Motor neuron (in vitro differentiated cells): ENCODE measurements around the gene MED13. TPM values are rescaled to one million over a fixed set of nuclear protein-coding genes. Genes with fewer than 3 reads are reported as not detected.
"Not testable (repeated sequence)": the region's sequence is repeated elsewhere in the genome, so short reads cannot be mapped to it uniquely, and the experiment has no call there.

Experiments used
- ATAC-seq, 8 experiments: fragments of 200-7000 bp; cut with Tn5 transposase; replicated peaks in 6 of 8; 2 replicates each; pipeline ENCODE4 v1.8.0; 2021; ENCODE audit warnings: mild to moderate bottlenecking in 8 of 8, moderate library complexity in 8 of 8
- H3K27ac ChIP-seq, 2 donors: fragments of 250-450 bp; sonication (Bioruptor Pico); 2 replicates each; pipeline ENCODE4 v1.9.0; 2021; ENCODE audit warnings: antibody characterized with exemption in 2 of 2, mild to moderate bottlenecking in 2 of 2, moderate library complexity in 1 of 2
- H3K4me1 ChIP-seq, 2 donors: fragments of 250-450 bp; sonication (Bioruptor Pico); replicated peaks in 1 of 2; 2 replicates each; pipeline ENCODE4 v1.6.1; 2021; ENCODE audit warnings: antibody characterized with exemption in 2 of 2, mild to moderate bottlenecking in 2 of 2, moderate library complexity in 1 of 2
- H3K4me3 ChIP-seq, 5 donors: fragments of 250-450 bp; sonication (Bioruptor Pico); 2 replicates each; pipeline ENCODE4 v1.9.0; 2021; ENCODE audit warnings: antibody characterized with exemption in 5 of 5, mild to moderate bottlenecking in 5 of 5, moderate library complexity in 4 of 5
- WGBS, 10 experiments: fragments of 450-650 bp; shearing (Covaris generic); methylation state at CpG; one replicate each; pipeline ENCODE4 v1.0.0; 2022; 5-methylcytosine and 5-hydroxymethylcytosine counted together
- in situ Hi-C, 9 experiments: fragments of 400-800 bp; cut with MboI; loops; one replicate each; pipeline ENCODE4 v1.15.0; 2021; ENCODE audit warnings: low sequenced_read_pairs in 9 of 9, low pct_unique_long_range_greater_than_20kb in 2 of 9; ENCODE audit not compliant: unreplicated experiment in 9 of 9
- total RNA-seq, 8 experiments: library from RNA; unstranded; fragments of 300-600 nt; gene quantifications; 2 replicates each; pipeline versions ENCODE4 v1.2.3 to v1.2.4, GENCODE V29; 2022

Gene MED13
- total RNA-seq, 8 experiments from 2014 or later = 29.6 to 115 (median 38.0) TPM

DNA sequence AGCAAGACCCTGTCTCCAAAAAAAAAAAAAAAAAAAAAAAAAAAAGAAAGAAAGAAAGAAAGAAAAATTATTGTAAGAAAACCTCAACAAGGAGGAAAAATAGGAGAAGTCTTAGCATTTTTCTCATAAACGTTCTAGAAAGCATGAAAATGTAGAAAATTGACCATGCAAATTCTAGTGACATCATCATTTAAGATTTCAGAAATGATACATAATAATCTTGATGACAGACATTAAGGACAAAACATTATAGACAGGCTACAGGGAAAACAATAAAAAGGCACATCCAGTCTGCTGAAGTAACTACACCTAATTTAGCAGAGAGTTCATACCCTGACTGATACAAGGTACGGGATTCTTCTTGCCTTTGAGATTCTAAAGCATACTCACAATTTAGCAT is 21.9 kb downstream of the MED13 start:
- in situ Hi-C loops = loop anchor here in 1 of 9 experiments (25.0 kb wide), 1 partner anchor 106 kb away; the partner anchor contains the start of gene INTS2
- WGBS, 10 experiments = 67 to 100% (median 79%) methylated on average over 1 to 2 of the region's 2 CpGs; no CpG with 5 or more reads in 1 of the 10 experiments

DNA sequence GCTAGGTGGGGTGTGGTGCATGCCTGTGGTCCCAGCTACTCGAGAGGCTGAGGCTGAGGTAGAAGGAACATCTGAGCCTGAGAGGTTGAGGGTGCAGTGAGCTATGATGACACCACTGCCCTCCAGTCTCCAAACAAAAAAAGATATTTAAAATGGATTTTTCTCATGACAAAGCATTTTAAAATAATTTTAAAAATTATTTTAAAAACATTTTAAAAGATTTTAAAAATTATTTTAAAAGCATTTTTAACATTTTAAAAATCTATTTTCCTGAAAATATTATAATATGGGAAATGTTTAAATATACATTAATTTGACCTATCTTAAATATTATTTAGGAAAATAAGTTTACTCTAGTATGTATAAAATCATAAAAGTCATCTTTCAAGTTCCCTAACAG is 26.8 kb downstream of the MED13 start:
- 50 to 100% (median 100%) methylated on average over 1 of the region's 1 CpG; no CpG with 5 or more reads in 2 of the 10 experiments for WGBS, 10 experiments
- in situ Hi-C loops = loop anchor here in 1 of 9 experiments (25.0 kb wide), 1 partner anchor 101 kb away; the partner anchor contains the start of gene INTS2
- Histone ChIP-seq H3K4me1 (no peaks in the 10 kb centered on the region), H3K4me3 (no peak overlapping the region), H3K27ac (no peak overlapping the region)
- ATAC-seq = no peak

More for the DNA sequence above, 21.9 kb downstream of the MED13 start:
- no peak for ATAC-seq
- no peak overlapping the region for H3K4me3 ChIP-seq
- no peaks in the 10 kb centered on the region for H3K4me1 ChIP-seq
- no peak overlapping the region for H3K27ac ChIP-seq

DNA sequence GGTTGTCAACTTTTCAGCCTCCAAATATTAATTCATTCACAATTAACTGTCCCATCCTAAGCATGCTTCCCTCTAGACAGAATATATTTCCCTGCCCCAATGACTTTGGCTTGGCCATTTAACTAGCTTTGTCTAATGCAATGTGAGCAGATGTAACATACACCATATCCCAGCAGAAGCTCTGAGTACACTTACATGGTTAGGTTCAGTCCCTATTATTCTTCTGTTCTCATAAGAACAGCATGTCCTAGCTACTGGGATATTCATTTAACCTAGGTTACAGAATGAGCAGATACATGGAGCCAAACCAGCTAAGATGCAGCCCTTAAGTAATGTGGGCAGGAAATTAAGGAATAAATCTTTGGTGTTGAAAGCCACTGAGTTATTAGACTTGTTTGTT is 31.8 kb downstream of the MED13 start:
- Histone ChIP-seq H3K4me1 (no peaks in the 10 kb centered on the region), H3K27ac (no peak overlapping the region), H3K4me3 (no peak overlapping the region)
- ATAC-seq = no peak
- in situ Hi-C loops = loop anchor here in 1 of 9 experiments (25.0 kb wide), 1 partner anchor 96 kb away; the partner anchor contains the start of gene INTS2

DNA sequence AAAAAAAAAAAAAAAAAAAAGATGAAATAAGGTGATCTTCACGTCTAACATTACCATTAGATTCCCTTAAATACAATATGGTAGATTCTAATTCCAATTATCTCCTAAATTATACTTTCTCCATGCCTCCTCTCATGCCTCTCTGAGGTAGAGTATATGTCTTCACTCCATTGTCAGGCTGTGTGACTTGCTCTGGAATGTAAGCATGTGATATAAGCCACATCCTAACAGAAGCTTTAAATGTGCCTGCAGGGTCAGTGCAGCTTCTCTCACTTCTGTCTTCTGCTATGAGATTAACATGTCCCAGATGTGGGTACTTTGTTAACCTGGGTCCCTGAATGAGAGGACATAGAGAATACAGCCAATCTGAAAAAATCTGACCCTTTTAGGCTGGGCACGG is 32.6 kb downstream of the MED13 start:
- in situ Hi-C loops = loop anchor here in 1 of 9 experiments (25.0 kb wide), 1 partner anchor 95 kb away; the partner anchor contains the start of gene INTS2
- no peak for ATAC-seq
- Histone ChIP-seq H3K27ac (no peak overlapping the region), H3K4me1 (no peaks in the 10 kb centered on the region), H3K4me3 (no peak overlapping the region)
- WGBS, 10 experiments = 80 to 100% (median 100%) methylated on average over 1 to 2 of the region's 2 CpGs; no CpG with 5 or more reads in 5 of the 10 experiments

DNA sequence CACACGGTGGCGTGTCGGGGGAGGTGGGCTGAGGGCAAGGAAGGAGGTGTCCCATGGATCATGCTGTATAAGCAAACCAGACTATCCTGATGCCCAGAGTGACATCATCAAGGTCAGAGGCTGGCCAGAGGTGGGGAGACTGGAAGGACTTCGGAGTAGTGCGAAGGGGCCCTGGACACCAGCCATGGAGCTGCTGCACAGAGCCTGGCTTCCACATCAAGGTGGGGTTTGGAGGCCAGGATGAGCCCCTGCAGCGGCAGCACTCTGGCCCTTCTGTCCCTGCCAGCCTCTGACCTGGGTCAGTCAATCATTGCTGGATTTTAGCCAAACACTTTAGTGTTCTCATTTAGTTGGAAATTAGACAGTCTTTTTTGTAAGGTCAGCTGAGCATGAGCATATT is 34.8 kb downstream of the MED13 start:
- 80 to 100% (median 84%) methylated on average over 1 to 3 of the region's 6 CpGs; no CpG with 5 or more reads in 7 of the 10 experiments for WGBS, 10 experiments
- ATAC-seq = no peak
- in situ Hi-C loops = loop anchor here in 1 of 9 experiments (25.0 kb wide), 1 partner anchor 93 kb away; the partner anchor contains the start of gene INTS2
- no peak overlapping the region for H3K27ac ChIP-seq
- no peak overlapping the region for H3K4me3 ChIP-seq
- no peaks in the 10 kb centered on the region for H3K4me1 ChIP-seq

DNA sequence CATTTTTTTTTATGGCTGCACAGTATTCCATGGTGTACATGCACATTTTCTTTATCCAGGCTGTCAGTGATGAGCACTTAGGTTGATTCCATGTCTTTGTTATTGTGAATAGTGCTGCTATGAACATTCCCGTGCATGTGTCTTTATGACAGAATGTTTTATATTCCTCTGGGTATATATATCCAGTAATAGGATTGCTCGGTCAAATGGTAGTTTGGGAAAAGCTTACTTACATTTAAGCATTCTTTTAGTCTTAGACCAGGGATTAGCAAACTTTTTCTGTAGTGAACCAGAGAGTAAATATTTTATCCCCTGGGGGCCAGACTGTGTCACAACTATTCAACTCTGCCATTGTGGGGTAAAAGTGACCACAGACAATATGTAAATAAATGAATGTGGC is 40.2 kb downstream of the MED13 start:
- Histone ChIP-seq H3K4me1 (no peaks in the 10 kb centered on the region), H3K27ac (no peak overlapping the region), H3K4me3 (no peak overlapping the region)
- in situ Hi-C loops = loop anchor here in 1 of 9 experiments (25.0 kb wide), 1 partner anchor 88 kb away; the partner anchor contains the start of gene INTS2
- ATAC-seq = no peak
- 40 to 100% (median 86%) methylated on average over 1 to 2 of the region's 2 CpGs; no CpG with 5 or more reads in 2 of the 10 experiments for WGBS, 10 experiments

DNA sequence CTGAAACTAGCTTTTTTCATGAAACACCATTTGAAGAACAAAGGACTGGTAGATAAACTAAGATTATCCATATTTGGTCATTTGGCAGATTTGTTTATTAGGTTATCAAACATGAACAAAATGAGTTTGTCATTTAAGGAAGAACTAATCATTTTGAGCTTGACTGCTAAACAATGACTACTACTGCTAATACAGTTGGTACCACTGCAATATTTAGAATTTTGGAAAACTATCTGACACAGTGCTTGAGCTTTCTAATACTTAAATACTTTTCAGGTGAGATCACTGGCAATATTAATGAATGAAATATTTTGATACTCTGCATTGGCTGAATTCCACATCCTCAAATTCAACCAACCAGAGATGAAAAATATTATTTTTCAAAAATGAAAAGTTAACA is 47.2 kb downstream of the MED13 start:
- Histone ChIP-seq H3K27ac (no peak overlapping the region), H3K4me3 (no peak overlapping the region), H3K4me1 (no peaks in the 10 kb centered on the region)
- ATAC-seq = no peak
- in situ Hi-C loops = no loop called here

DNA sequence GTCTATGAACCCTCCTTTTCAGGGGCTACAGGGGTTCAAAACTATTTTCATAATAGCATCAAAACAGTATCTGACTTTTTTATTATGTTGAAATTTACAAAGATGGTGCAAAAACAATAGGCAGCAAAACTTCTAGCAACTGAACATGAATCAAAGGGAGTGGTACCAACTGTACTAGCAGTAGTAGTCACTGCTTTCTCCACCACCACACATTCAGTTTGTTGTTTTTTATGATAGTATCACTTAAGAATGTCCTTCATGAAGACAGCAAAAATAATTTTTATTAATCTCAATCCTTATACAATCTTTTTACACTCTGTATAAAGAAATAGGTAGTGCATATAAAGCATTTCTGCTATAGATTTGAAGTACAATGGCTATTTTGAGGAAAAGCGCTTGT is 47.6 kb downstream of the MED13 start:
- in situ Hi-C loops = no loop called here
- H3K27ac ChIP-seq = no peak overlapping the region
- no peak for ATAC-seq
- no peaks in the 10 kb centered on the region for H3K4me1 ChIP-seq
- H3K4me3 ChIP-seq = no peak overlapping the region
- 93 to 100% (median 100%) methylated on average over 1 of the region's 1 CpG; no CpG with 5 or more reads in 3 of the 10 experiments for WGBS, 10 experiments

DNA sequence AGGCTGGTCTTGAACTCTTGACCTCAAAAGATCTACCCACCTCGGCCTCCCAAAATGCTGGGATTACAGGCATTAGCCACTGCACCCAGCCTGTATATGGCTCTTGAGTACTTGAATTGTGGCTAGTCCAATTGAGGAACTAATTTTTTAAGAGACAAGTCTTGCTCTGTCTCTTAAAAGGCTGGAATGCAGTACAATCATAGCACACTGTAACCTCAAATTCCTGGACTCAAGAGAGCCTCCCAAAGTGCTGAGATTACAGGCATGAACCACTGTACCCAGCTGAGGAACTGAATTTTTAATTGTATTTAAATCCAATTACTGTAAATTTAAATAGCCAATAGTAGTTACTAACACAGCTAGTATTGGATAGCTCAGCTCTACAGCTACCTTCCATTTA is 50.6 kb downstream of the MED13 start:
- 88 to 100% (median 100%) methylated on average over 1 of the region's 1 CpG; no CpG with 5 or more reads in 7 of the 10 experiments for WGBS, 10 experiments
- in situ Hi-C loops = no loop called here
- no peak for ATAC-seq

DNA sequence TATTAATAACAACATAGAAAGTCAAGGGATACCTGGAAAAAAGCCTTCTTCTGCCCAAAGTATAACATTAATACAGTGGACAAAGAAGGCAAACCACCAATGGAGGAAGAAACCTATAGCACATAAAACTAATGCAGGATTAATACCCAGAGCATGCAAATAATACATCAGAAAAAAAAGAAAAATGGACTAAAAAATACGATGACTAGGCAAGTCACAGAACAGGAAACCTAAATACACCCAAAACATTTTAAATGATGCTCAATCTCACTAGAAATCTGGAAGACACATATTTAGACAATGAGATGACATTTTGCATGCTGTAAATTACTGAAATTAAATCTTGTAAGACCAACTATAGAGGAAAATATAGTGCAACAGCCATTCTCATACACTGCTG is 55.9 kb downstream of the MED13 start:
- in situ Hi-C loops = no loop called here
- ATAC-seq = no peak
- no peak overlapping the region for H3K4me3 ChIP-seq
- H3K4me1 ChIP-seq = no peaks in the 10 kb centered on the region
- H3K27ac ChIP-seq = no peak overlapping the region
- 33 to 100% (median 100%) methylated on average over 1 of the region's 1 CpG for WGBS, 10 experiments

More for the DNA sequence above, 50.6 kb downstream of the MED13 start:
- Histone ChIP-seq H3K27ac (no peak overlapping the region), H3K4me3 (no peak overlapping the region), H3K4me1 (no peaks in the 10 kb centered on the region)

DNA sequence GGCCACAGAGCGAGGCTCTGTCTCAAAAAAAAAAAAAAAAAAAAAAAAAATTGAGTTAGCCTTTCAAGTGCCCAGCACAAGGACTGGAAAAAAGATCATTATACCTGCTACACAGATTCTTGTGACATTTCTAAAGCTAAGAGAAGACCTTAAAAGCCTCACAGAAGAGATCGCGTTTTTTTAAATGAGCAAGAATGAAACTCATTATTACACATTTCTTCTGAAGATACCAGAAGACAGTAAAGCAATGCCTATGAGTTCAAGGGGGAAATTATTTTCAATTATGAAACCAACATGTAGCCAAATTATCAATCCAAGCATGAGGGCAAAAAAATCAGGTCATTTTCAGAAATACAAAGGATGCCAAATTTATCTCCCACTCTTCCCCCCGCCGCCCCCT is 56.8 kb downstream of the MED13 start:
- 80 to 100% (median 96%) methylated on average over 1 to 5 of the region's 5 CpGs; no CpG with 5 or more reads in 3 of the 10 experiments for WGBS, 10 experiments
- in situ Hi-C loops = no loop called here
- H3K27ac ChIP-seq = no peak overlapping the region
- no peak for ATAC-seq
- no peak overlapping the region for H3K4me3 ChIP-seq
- no peaks in the 10 kb centered on the region for H3K4me1 ChIP-seq

DNA sequence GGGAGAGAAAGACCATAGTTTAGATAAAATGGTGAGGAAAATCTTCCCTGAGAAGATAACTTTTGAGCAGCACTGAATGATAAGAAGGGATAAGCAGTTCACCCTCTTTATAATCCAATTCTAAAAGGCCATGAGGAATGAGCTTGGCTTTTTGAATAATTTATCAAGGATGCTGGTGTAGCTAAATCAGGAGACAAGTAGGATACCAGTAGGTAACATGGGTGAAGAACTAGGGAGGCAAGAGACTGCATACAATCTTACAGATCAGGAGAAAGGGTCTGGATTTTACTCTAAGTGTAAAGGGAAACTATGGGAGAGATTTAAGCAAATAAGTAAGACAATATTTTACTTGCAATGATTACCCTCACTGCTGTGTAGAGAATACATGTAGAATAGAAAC is 60.7 kb downstream of the MED13 start:
- no peak for ATAC-seq
- H3K4me3 ChIP-seq = no peak overlapping the region
- H3K4me1 ChIP-seq = no peaks in the 10 kb centered on the region
- in situ Hi-C loops = no loop called here
- no peak overlapping the region for H3K27ac ChIP-seq

DNA sequence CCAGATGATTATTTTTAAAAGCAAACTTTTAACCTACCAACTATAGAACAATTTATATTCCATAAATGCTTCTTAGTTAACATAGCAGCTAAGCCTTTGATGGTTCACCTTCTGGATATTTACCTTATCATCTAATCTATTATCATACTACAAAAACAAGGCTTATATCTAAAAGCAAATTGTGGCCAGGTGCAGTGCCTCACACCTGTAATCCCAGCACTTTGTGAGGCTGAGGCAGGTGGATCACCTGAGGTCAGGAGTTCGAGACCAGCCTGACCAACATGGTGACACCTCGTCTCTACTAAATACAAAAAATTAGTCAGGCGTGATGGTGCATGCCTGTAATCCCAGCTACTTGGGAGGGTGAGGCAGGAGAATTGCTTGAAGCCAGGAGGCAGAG is 61.9 kb downstream of the MED13 start:
- H3K27ac ChIP-seq, H3K4me1 ChIP-seq, H3K4me3 ChIP-seq, ATAC-seq, in situ Hi-C loops: not testable (repeated sequence)
- 48 to 100% (median 95%) methylated on average over 1 to 3 of the region's 3 CpGs; no CpG with 5 or more reads in 3 of the 10 experiments for WGBS, 10 experiments

DNA sequence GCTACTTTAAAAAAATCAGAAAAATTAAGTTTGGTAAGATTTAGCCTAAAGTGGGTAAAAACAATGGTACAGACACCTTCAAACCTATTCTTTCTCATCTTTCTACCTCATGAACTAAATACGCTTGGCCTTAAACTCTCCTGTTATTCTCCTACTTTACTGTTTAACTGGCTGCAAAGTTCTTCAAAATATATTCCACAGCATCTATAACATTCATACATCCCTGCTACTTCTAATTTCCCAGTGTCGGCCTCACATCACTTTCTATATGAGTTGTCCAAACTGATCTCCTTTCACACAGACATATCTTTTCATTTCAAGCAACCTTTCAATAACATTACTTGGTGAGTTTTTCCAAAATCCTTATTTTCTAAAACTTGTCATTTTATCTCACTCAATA is 64.0 kb downstream of the MED13 start:
- ATAC-seq = no peak
- no peak overlapping the region for H3K4me3 ChIP-seq
- in situ Hi-C loops = no loop called here
- 80 to 100% (median 100%) methylated on average over 1 to 2 of the region's 2 CpGs; no CpG with 5 or more reads in 1 of the 10 experiments for WGBS, 10 experiments
- H3K27ac ChIP-seq = no peak overlapping the region
- no peaks in the 10 kb centered on the region for H3K4me1 ChIP-seq
